Tibial nerve (tissue), 4 donors: ENCODE results near the gene PPP1R16B.

Source experiments
- CTCF ChIP-seq, 5 experiments: fragments of 200-600 bp in 3 of 5; fragments of 450-650 bp in 2 of 5; sonication (generic) in 3 of 5; IDR thresholded peaks; one replicate each; pipeline ENCODE4 v1.5.1; 2016 to 2019; ENCODE audit warnings: antibody characterized with exemption in 5 of 5, mild to moderate bottlenecking in 3 of 5, moderate library complexity in 2 of 5
- EP300 ChIP-seq, 2 donors: sonication (generic); formaldehyde crosslinking; IDR thresholded peaks; one replicate each; pipeline ENCODE4 v1.6.1; 2017; ENCODE audit warnings: antibody characterized with exemption in 2 of 2, mild to moderate bottlenecking in 1 of 2
- POLR2A ChIP-seq, 2 donors: fragments of 450-650 bp; IDR thresholded peaks; one replicate each; pipeline ENCODE4 v1.6.1; 2017; ENCODE audit warnings: antibody characterized with exemption in 2 of 2, mild to moderate bottlenecking in 2 of 2, moderate library complexity in 2 of 2

GRCh38 chr20:38806855-38807655, 1.6 kb downstream of the PPP1R16B start:
- no peak for TF ChIP-seq CTCF (IDR thresholded peaks at IDR 0.05)
- no peak for TF ChIP-seq EP300 (IDR thresholded peaks at IDR 0.05)
- no peak for TF ChIP-seq POLR2A (IDR thresholded peaks at IDR 0.05)
